GM23338 (cell line): ENCODE data around the gene FAM193B.

Source experiments
- CREB1 ChIP-seq: fragments of 250-450 bp; sonication (Bioruptor Pico); IDR thresholded peaks from 2 replicates; pipeline ENCODE4 v1.5.0; 2020; ENCODE audit warnings: low read depth, mild to moderate bottlenecking, moderate library complexity
- CTCF ChIP-seq, 2 experiments: fragments of 200-600 bp in 1 of 2; sonication (generic) in 1 of 2; conservative IDR thresholded peaks; 2 replicates each; pipeline versions ENCODE4 v1.5.1 to v1.6.1; 2016 to 2017; ENCODE audit warnings: antibody characterized with exemption in 2 of 2, low read depth in 2 of 2, mild to moderate bottlenecking in 2 of 2, moderate library complexity in 1 of 2
- ETS1 ChIP-seq: IDR thresholded peaks from 2 replicates; pipeline ENCODE4 v1.6.1; 2016; ENCODE audit warnings: antibody characterized with exemption
- EZH2 ChIP-seq: fragments of 200-600 bp; sonication (generic); IDR thresholded peaks from one replicate; pipeline ENCODE4 v1.8.0; 2017; ENCODE audit warnings: antibody characterized with exemption, mild to moderate bottlenecking, low read depth; ENCODE audit not compliant: unreplicated experiment
- EZH2phosphoT487 ChIP-seq: fragments of 200-600 bp; sonication (generic); IDR thresholded peaks from one replicate; pipeline ENCODE4 v1.8.1; 2018; ENCODE audit warnings: antibody characterized with exemption; ENCODE audit not compliant: unreplicated experiment
- JUNB ChIP-seq: IDR thresholded peaks from one replicate; pipeline ENCODE4 v1.6.1; 2016; ENCODE audit warnings: antibody characterized with exemption; ENCODE audit not compliant: unreplicated experiment
- NANOG ChIP-seq: IDR thresholded peaks from 2 replicates; pipeline ENCODE4 v1.6.1; 2016; ENCODE audit warnings: antibody characterized with exemption, borderline replicate concordance
- POLR2AphosphoS5 ChIP-seq: IDR thresholded peaks from 2 replicates; pipeline ENCODE4 v1.6.1; 2016; ENCODE audit warnings: antibody characterized with exemption, low read depth
- REST ChIP-seq: IDR thresholded peaks from one replicate; pipeline ENCODE4 v1.6.1; 2018; ENCODE audit warnings: antibody characterized with exemption; ENCODE audit not compliant: unreplicated experiment
- STAT1 ChIP-seq: IDR thresholded peaks from one replicate; pipeline ENCODE4 v1.6.1; 2016; ENCODE audit warnings: antibody characterized with exemption; ENCODE audit not compliant: unreplicated experiment
- ZNF114 ChIP-seq: fragments of 250-450 bp; sonication (Bioruptor Pico); IDR thresholded peaks from 2 replicates; pipeline ENCODE4 v1.5.0; 2020; ENCODE audit warnings: mild to moderate bottlenecking, moderate library complexity
- ZNF331 ChIP-seq: fragments of 250-450 bp; sonication (Bioruptor Pico); IDR thresholded peaks from 2 replicates; pipeline ENCODE4 v1.5.0; 2020; ENCODE audit warnings: low read depth, mild to moderate bottlenecking, moderate library complexity
- ZNF462 ChIP-seq: fragments of 250-450 bp; sonication (Bioruptor Pico); IDR thresholded peaks from 2 replicates; pipeline ENCODE4 v1.5.0; 2020; ENCODE audit warnings: mild to moderate bottlenecking, moderate library complexity

- TF ChIP-seq CTCF (conservative IDR thresholded peaks at IDR 0.05; ENCODE audit: low read depth in 2 of 2): no peak
- no peak for TF ChIP-seq ZNF462
- no peak for TF ChIP-seq EZH2phosphoT487
- TF ChIP-seq CREB1 (CRISPR knock-in tag): no peak
- no peak for TF ChIP-seq JUNB
- TF ChIP-seq EZH2: no peak
- no peak for TF ChIP-seq POLR2AphosphoS5
- TF ChIP-seq REST: no peak
- TF ChIP-seq STAT1: no peak
- TF ChIP-seq ZNF114 (CRISPR knock-in tag): no peak
- TF ChIP-seq ETS1: no peak
- TF ChIP-seq NANOG: no peak
- TF ChIP-seq ZNF331 (CRISPR knock-in tag): no peak
Observed at GRCh38 chr5:177601126-177601525, 46.8 kb upstream of the FAM193B start.
